Progenitor cell of endocrine pancreas (in vitro differentiated cells): Measurements from ENCODE around the gene DNAJA2. TPM values are rescaled to one million over a fixed set of nuclear protein-coding genes. Genes with fewer than 3 reads are reported as not detected.

ENCODE experiments used
- DNase-seq: peaks from one replicate; pipeline ENCODE4 v3.0.0; 2021; ENCODE audit warnings: low spot score; ENCODE audit not compliant: unreplicated experiment
- H3K27ac Mint-ChIP-seq: 2 replicates; pipeline ENCODE4 v1.8.0; 2021; ENCODE audit warnings: mild to moderate bottlenecking, moderate library complexity, mixed read lengths
- H3K27me3 Mint-ChIP-seq: 2 replicates; pipeline ENCODE4 v1.8.0; 2021; ENCODE audit warnings: mixed read lengths
- H3K36me3 Mint-ChIP-seq: 2 replicates; pipeline ENCODE4 v1.8.0; 2022; ENCODE audit warnings: mixed read lengths; ENCODE audit not compliant: insufficient read depth
- H3K4me1 Mint-ChIP-seq: 2 replicates; pipeline ENCODE4 v1.8.0; 2021; ENCODE audit warnings: low read depth, mixed read lengths
- H3K4me3 Mint-ChIP-seq: 2 replicates; pipeline ENCODE4 v1.8.0; 2021; ENCODE audit warnings: low read depth, mild to moderate bottlenecking, moderate library complexity, mixed read lengths
- H3K9me3 Mint-ChIP-seq: 2 replicates; pipeline ENCODE4 v1.8.0; 2021; ENCODE audit warnings: low read depth, mixed read lengths
- total RNA-seq: library from RNA; stranded (reverse); gene quantifications from 2 replicates; pipeline ENCODE4 v1.2.1, GENCODE V29; 2021
- TF ChIP-seq, protein P1 (sequence below): fragments of 200-600 bp; sonication (generic); IDR thresholded peaks from one replicate; pipeline ENCODE4 v1.5.0; 2021; ENCODE audit warnings: antibody characterized with exemption, mild to moderate bottlenecking; ENCODE audit not compliant: unreplicated experiment

The DNAJA2 gene
- total RNA-seq, 1 donor from 2014 or later: 63.7 TPM

DNA sequence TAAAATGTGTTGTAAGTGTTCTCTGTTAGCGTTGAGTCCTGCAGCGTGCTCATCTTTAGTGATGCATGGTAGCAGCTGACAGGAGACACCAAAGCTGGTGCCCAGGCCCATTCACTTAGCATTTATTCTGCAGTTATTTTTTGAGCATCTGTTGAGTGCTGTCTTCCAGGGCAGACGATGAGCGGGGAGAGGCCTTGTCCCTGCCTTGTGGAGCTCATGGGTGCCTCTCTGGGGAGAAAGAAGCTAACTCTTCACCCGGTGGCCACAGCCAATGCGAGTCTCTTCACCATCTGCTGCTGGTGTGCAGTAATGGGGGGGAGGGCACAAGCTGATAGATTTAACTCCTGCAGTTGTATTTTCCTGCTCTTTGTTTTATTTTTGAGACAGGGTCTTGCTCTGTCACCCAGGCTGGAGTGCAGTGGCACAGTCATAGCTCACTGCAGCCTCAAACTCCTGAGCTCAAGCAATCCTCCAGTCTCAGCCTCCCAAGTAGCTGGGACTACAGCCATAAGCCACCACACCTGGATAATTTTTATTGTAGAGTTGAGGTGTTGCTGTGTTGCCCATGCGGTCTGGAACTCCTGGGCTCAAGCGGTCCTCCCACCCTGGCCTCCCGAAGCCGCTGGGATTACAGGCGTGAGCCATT, 58.8 kb downstream of the DNAJA2 start:
- H3K9me3 Mint-ChIP-seq: no peaks in the 10 kb centered on the region
- H3K27me3 Mint-ChIP-seq: no peaks in the 10 kb centered on the region
- H3K4me3 Mint-ChIP-seq: no peak overlapping the region
- no peak for DNase-seq
- TF ChIP-seq, protein P1, sequence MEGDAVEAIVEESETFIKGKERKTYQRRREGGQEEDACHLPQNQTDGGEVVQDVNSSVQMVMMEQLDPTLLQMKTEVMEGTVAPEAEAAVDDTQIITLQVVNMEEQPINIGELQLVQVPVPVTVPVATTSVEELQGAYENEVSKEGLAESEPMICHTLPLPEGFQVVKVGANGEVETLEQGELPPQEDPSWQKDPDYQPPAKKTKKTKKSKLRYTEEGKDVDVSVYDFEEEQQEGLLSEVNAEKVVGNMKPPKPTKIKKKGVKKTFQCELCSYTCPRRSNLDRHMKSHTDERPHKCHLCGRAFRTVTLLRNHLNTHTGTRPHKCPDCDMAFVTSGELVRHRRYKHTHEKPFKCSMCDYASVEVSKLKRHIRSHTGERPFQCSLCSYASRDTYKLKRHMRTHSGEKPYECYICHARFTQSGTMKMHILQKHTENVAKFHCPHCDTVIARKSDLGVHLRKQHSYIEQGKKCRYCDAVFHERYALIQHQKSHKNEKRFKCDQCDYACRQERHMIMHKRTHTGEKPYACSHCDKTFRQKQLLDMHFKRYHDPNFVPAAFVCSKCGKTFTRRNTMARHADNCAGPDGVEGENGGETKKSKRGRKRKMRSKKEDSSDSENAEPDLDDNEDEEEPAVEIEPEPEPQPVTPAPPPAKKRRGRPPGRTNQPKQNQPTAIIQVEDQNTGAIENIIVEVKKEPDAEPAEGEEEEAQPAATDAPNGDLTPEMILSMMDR: no peak
- H3K36me3 Mint-ChIP-seq: peaks cover 29% of the 10 kb centered on the region
- no peak overlapping the region for H3K27ac Mint-ChIP-seq
- H3K4me1 Mint-ChIP-seq: peaks cover 19% of the 10 kb centered on the region

DNA sequence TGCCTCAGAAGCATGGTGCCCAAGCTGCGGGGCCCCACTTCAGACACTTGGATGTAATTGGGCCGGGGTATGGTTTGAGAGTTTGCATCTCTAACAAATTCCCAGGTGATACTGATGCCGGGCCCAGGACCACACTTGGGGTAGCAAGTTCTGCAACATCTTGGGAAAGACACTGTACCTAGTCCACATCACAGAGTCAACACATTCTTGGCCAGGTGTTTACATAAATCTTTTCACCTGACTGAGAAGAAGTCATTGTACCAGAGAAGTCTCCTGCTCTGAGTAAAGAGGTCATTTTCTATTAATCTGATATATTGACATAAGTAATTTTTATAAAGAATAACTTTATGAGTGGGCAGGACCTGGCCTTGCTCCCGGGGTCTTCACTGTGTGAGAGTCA, 61.8 kb downstream of the DNAJA2 start:
- TF ChIP-seq, protein P1: no peak
- Mint-ChIP-seq H3K27ac (no peak overlapping the region), H3K4me3 (no peak overlapping the region), H3K9me3 (no peaks in the 10 kb centered on the region), H3K4me1 (peaks cover 4% of the 10 kb centered on the region), H3K27me3 (no peaks in the 10 kb centered on the region), H3K36me3 (peaks cover 19% of the 10 kb centered on the region)
- DNase-seq: no peak

DNA sequence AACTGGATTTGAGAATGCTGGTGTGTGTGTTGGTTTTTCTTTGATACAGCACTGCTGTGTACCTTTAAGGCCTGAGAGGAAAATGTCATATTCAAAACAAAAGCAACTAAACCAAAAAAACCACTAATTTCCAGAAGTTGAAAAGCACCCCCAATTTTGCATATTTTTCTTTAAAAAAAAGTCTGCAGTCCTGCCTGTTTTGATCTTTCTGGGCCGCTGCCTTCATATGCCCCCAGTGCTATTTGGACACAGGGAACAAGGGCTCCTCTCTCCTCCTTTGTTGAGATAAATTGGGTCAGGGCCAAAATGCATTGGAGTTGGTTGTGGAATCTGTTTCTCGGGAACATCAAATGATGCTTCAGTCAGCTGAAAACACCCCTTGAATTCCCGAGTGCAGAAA, 62.4 kb downstream of the DNAJA2 start:
- H3K4me3 Mint-ChIP-seq: no peak overlapping the region
- no peaks in the 10 kb centered on the region for H3K9me3 Mint-ChIP-seq
- DNase-seq: no peak
- H3K27me3 Mint-ChIP-seq: no peaks in the 10 kb centered on the region
- H3K4me1 Mint-ChIP-seq: peaks cover 4% of the 10 kb centered on the region
- TF ChIP-seq, protein P1: no peak
- H3K36me3 Mint-ChIP-seq: peaks cover 18% of the 10 kb centered on the region
- no peak overlapping the region for H3K27ac Mint-ChIP-seq

DNA sequence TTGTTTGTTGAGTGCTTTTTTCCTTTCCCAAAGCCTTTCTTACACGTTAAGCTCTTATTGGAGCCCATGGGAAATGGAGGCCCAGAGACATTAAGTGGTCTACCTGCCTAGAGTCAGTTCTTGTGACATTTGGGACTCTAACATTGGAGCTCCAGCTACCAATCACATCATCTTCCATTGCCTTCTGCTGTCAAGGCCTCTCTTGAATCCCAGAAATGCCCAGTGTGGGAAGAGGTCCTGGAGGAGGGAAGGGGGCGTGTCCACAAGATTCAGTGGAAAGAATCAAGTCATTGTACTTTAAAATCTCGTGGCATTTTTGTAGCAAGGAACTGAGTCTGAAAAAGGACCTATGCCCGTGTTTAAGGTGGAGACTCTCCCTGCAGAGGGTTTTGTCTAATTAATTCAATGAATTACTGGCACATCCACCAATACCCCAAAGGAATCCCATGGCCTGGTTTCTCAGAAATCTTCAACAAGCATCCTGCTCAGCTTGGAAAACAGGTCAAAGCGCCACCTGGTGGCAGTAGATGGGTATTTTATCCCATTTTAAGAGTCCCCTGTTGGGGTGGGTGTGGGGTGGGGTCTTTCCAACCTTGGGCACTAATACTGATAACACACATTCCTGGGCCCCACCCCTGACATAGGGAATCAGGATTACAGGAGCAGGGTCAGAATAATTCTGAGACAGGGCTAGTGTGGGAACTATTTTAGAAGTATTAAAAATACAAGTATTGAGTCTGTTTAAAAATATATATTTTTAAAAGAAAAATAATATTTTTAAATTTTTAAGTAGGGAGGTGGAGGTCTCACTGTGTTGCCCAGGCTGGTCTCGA, 64.7 kb downstream of the DNAJA2 start:
- no peak overlapping the region for H3K4me3 Mint-ChIP-seq
- peak; percentile 66 for DNase-seq
- H3K9me3 Mint-ChIP-seq: no peaks in the 10 kb centered on the region
- H3K27me3 Mint-ChIP-seq: no peaks in the 10 kb centered on the region
- peaks cover 4% of the 10 kb centered on the region for H3K4me1 Mint-ChIP-seq
- TF ChIP-seq, protein P1: peak; percentile 85
- H3K27ac Mint-ChIP-seq: peak overlapping the region; percentile 85
- H3K36me3 Mint-ChIP-seq: peaks cover 23% of the 10 kb centered on the region

DNA sequence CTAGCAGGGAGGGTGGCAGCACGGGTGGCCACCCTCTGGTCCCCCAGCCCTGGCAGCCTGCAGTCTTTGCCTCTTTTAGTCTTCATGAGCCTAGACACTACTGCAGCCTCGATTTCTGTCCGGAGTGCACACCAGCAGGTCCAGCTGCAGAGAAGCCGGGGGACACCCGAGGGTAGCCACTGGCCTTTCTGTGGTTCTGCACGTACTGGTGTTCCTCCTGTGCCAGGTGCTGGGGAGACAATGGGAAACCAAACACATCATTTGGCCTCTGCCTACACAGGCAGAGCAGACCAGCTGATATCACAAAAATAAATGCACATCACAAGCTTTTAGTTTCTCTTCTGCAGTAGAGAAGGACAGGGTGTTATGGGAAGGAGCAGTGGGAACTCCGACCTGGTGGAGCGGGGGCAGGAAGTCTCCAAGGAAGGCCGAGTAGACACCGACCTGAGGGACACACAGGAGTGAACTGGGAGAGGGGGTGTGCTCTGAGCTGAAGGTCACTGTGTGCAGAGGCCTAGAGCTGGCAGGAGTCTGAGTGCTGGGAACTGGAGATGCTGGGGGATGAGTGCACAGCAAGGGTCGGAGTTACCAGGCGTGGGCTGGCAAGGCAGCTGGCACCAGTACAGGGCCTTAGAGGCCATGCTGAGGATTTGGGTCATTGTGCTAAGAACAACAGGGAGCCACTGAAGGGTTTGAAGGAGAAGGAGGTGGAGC, 66.3 kb downstream of the DNAJA2 start:
- no peaks in the 10 kb centered on the region for H3K9me3 Mint-ChIP-seq
- H3K4me1 Mint-ChIP-seq: peaks cover 5% of the 10 kb centered on the region
- TF ChIP-seq, protein P1: no peak
- no peak for DNase-seq
- peaks cover 29% of the 10 kb centered on the region for H3K36me3 Mint-ChIP-seq
- H3K27me3 Mint-ChIP-seq: no peaks in the 10 kb centered on the region
- H3K4me3 Mint-ChIP-seq: no peak overlapping the region
- peak overlapping the region; percentile 15 for H3K27ac Mint-ChIP-seq
